Suprapubic skin (tissue), 4 donors: ENCODE results near the gene SIPA1L3. TPM values are rescaled to one million over a fixed set of nuclear protein-coding genes. Genes with fewer than 3 reads are reported as not detected.

Experiments used
- DNase-seq, 2 donors: peaks; one replicate each; pipeline ENCODE4 v3.0.0-alpha.2; 2019; ENCODE audit warnings: low spot score in 2 of 2
- H3K27ac ChIP-seq: fragments of 200-600 bp; sonication (generic); one replicate; pipeline ENCODE4 v1.5.1; 2019
- H3K27me3 ChIP-seq: fragments of 200-600 bp; sonication (generic); one replicate; pipeline ENCODE4 v1.5.1; 2019
- H3K36me3 ChIP-seq: fragments of 200-600 bp; sonication (generic); one replicate; pipeline ENCODE4 v1.5.1; 2019
- H3K4me1 ChIP-seq: fragments of 200-600 bp; sonication (generic); one replicate; pipeline ENCODE4 v1.5.1; 2019
- H3K4me3 ChIP-seq: fragments of 200-600 bp; sonication (generic); one replicate; pipeline ENCODE4 v1.5.1; 2019; ENCODE audit warnings: mild to moderate bottlenecking
- H3K9me3 ChIP-seq: fragments of 200-600 bp; sonication (generic); one replicate; pipeline ENCODE4 v1.5.1; 2019
- CTCF ChIP-seq, 2 donors: fragments of 200-600 bp in 1 of 2; fragments of 450-650 bp in 1 of 2; sonication (generic) in 1 of 2; IDR thresholded peaks; one replicate each; pipeline ENCODE4 v1.5.1; 2016 to 2019; ENCODE audit warnings: antibody characterized with exemption in 2 of 2, mild to moderate bottlenecking in 1 of 2, moderate library complexity in 1 of 2
- EP300 ChIP-seq: sonication (generic); formaldehyde crosslinking; IDR thresholded peaks from one replicate; pipeline ENCODE4 v1.6.1; 2017; ENCODE audit warnings: antibody characterized with exemption
- POLR2A ChIP-seq, 2 donors: fragments of 450-650 bp; IDR thresholded peaks; one replicate each; pipeline ENCODE4 v1.6.1; 2017; ENCODE audit warnings: antibody characterized with exemption in 2 of 2, mild to moderate bottlenecking in 2 of 2, moderate library complexity in 2 of 2
- POLR2AphosphoS5 ChIP-seq, 3 donors: sonication (generic); formaldehyde crosslinking; IDR thresholded peaks; one replicate each; pipeline ENCODE4 v1.6.1; 2017; ENCODE audit warnings: antibody characterized with exemption in 3 of 3
- WGBS: methylation state at CpG from one replicate; pipeline ENCODE4 v1.1.5; 2018; 5-methylcytosine and 5-hydroxymethylcytosine counted together
- total RNA-seq, 4 donors: library from RNA; depleted of rRNA; stranded (reverse); fragments of >200 nt; gene quantifications; one replicate each; pipeline ENCODE4 v1.1.0, GENCODE V29; 2016

The SIPA1L3 gene
- total RNA-seq, 4 donors from 2014 or later: 52.6 to 92.1 (median 81.8) TPM

GRCh38 chr19:38044267-38045111 is 137.5 kb downstream of the SIPA1L3 start:
- no peak overlapping the region for H3K4me3 ChIP-seq
- DNase-seq: no peak
- H3K27ac ChIP-seq: no peak overlapping the region
- no peak for TF ChIP-seq EP300
- TF ChIP-seq CTCF (IDR thresholded peaks at IDR 0.05): no peak
- no peak for TF ChIP-seq POLR2AphosphoS5 (IDR thresholded peaks at IDR 0.05)
- TF ChIP-seq POLR2A (IDR thresholded peaks at IDR 0.05): no peak
- whole genome bisulfite sequencing: 91% methylated on average over 16 of the region's 16 CpGs
- H3K27me3 ChIP-seq: no peaks in the 10 kb centered on the region
- no peaks in the 10 kb centered on the region for H3K9me3 ChIP-seq
- no peaks in the 10 kb centered on the region for H3K4me1 ChIP-seq
- H3K36me3 ChIP-seq: peaks cover 3% of the 10 kb centered on the region

- WGBS: 88% methylated on average over 15 of the region's 15 CpGs
- TF ChIP-seq CTCF (IDR thresholded peaks at IDR 0.05): no peak
- TF ChIP-seq EP300: no peak
- TF ChIP-seq POLR2A (IDR thresholded peaks at IDR 0.05): no peak
- no peak for TF ChIP-seq POLR2AphosphoS5 (IDR thresholded peaks at IDR 0.05)
- Histone ChIP-seq H3K4me1 (no peaks in the 10 kb centered on the region), H3K36me3 (peaks cover 3% of the 10 kb centered on the region), H3K27ac (no peak overlapping the region), H3K27me3 (no peaks in the 10 kb centered on the region), H3K4me3 (no peak overlapping the region), H3K9me3 (no peaks in the 10 kb centered on the region)
- DNase-seq: no peak
These were observed 138.7 kb downstream of the SIPA1L3 start for GRCh38 chr19:38045554-38046253.

- 84% methylated on average over 12 of the region's 21 CpGs for WGBS
- no peaks in the 10 kb centered on the region for H3K4me1 ChIP-seq
- no peak for DNase-seq
- H3K27me3 ChIP-seq: no peaks in the 10 kb centered on the region
- no peak overlapping the region for H3K4me3 ChIP-seq
- H3K36me3 ChIP-seq: peaks cover 3% of the 10 kb centered on the region
- no peaks in the 10 kb centered on the region for H3K9me3 ChIP-seq
- no peak overlapping the region for H3K27ac ChIP-seq
- TF ChIP-seq POLR2AphosphoS5 (IDR thresholded peaks at IDR 0.05) (no peak), POLR2A (IDR thresholded peaks at IDR 0.05) (no peak), CTCF (IDR thresholded peaks at IDR 0.05) (no peak), EP300 (no peak)
These were observed 139.4 kb downstream of the SIPA1L3 start for GRCh38 chr19:38046254-38047048.

- DNase-seq: no peak
- Histone ChIP-seq H3K27ac (no peak overlapping the region), H3K27me3 (no peaks in the 10 kb centered on the region), H3K4me1 (no peaks in the 10 kb centered on the region), H3K36me3 (peaks cover 3% of the 10 kb centered on the region), H3K9me3 (no peaks in the 10 kb centered on the region), H3K4me3 (no peak overlapping the region)
- TF ChIP-seq CTCF (IDR thresholded peaks at IDR 0.05): no peak
- TF ChIP-seq POLR2A (IDR thresholded peaks at IDR 0.05): no peak
- no peak for TF ChIP-seq EP300
- no peak for TF ChIP-seq POLR2AphosphoS5 (IDR thresholded peaks at IDR 0.05)
- 94% methylated on average over 8 of the region's 8 CpGs for WGBS
These were observed 140.0 kb downstream of the SIPA1L3 start for GRCh38 chr19:38047049-38047438.
